Central memory CD8-positive, alpha-beta T cell (primary cell): ENCODE results near the gene WNK1.
"Not testable (repeated sequence)": the region's sequence is repeated elsewhere in the genome, so short reads cannot be mapped to it uniquely, and the experiment has no call there.

Experiments used
- ATAC-seq: fragments of 150-1000 bp; cut with Tn5 transposase; replicated peaks from 2 replicates; pipeline ENCODE4 v1.10.0; 2022; ENCODE audit warnings: mild to moderate bottlenecking, moderate FRiP score, moderate number of reproducible peaks; ENCODE audit not compliant: poor library complexity, severe bottlenecking; ENCODE audit errors: extremely low read depth
- DNase-seq, 2 donors: peaks; one replicate each; pipeline ENCODE4 v3.0.0; 2021; ENCODE audit warnings: low spot score in 2 of 2
- H3K27ac Mint-ChIP-seq: one replicate; pipeline ENCODE4 v1.8.0; 2022; ENCODE audit warnings: low read depth, mild to moderate bottlenecking, moderate library complexity, mixed read lengths
- H3K27me3 Mint-ChIP-seq: one replicate; pipeline ENCODE4 v1.8.0; 2022; ENCODE audit warnings: mixed read lengths
- H3K36me3 Mint-ChIP-seq: one replicate; pipeline ENCODE4 v1.8.0; 2022; ENCODE audit warnings: mild to moderate bottlenecking, moderate library complexity, mixed read lengths; ENCODE audit not compliant: insufficient read depth
- H3K4me1 Mint-ChIP-seq: one replicate; pipeline ENCODE4 v1.8.0; 2022; ENCODE audit warnings: mixed read lengths
- H3K4me3 Mint-ChIP-seq: one replicate; pipeline ENCODE4 v1.8.0; 2022; ENCODE audit warnings: mild to moderate bottlenecking, moderate library complexity, mixed read lengths
- H3K9me3 Mint-ChIP-seq: one replicate; pipeline ENCODE4 v1.8.0; 2022; ENCODE audit warnings: mixed read lengths

Gene WNK1

GRCh38 chr12:793037-793436, 40.7 kb downstream of the WNK1 start:
- Mint-ChIP-seq H3K4me1 (peaks cover 83% of the 10 kb centered on the region), H3K27me3 (no peaks in the 10 kb centered on the region), H3K4me3 (no peak overlapping the region), H3K9me3 (no peaks in the 10 kb centered on the region), H3K36me3 (peaks cover 6% of the 10 kb centered on the region), H3K27ac (no peak overlapping the region)
- DNase-seq (no peak), ATAC-seq (no peak)

GRCh38 chr12:793711-794110, 41.3 kb downstream of the WNK1 start:
- Mint-ChIP-seq H3K27me3 (no peaks in the 10 kb centered on the region), H3K27ac (no peak overlapping the region), H3K4me3 (no peak overlapping the region), H3K4me1 (peaks cover 86% of the 10 kb centered on the region), H3K36me3 (peaks cover 6% of the 10 kb centered on the region), H3K9me3 (no peaks in the 10 kb centered on the region)
- ATAC-seq (no peak), DNase-seq (no peak)

GRCh38 chr12:795305-795704, 42.9 kb downstream of the WNK1 start:
- DNase-seq (no peak), ATAC-seq (peak; percentile 74)
- Mint-ChIP-seq H3K36me3 (peaks cover 7% of the 10 kb centered on the region), H3K4me1 (peaks cover 78% of the 10 kb centered on the region), H3K4me3 (peak overlapping the region; percentile 62), H3K27ac (peak overlapping the region; percentile 93), H3K9me3 (no peaks in the 10 kb centered on the region), H3K27me3 (no peaks in the 10 kb centered on the region)

- no peak overlapping the region for H3K4me3 Mint-ChIP-seq
- peaks cover 72% of the 10 kb centered on the region for H3K4me1 Mint-ChIP-seq
- no peaks in the 10 kb centered on the region for H3K27me3 Mint-ChIP-seq
- H3K9me3 Mint-ChIP-seq, result no peaks in the 10 kb centered on the region
- ATAC-seq (no peak), DNase-seq (no peak)
- H3K27ac Mint-ChIP-seq, result no peak overlapping the region
- H3K36me3 Mint-ChIP-seq, result peaks cover 6% of the 10 kb centered on the region
These were observed 48.0 kb downstream of the WNK1 start for GRCh38 chr12:800401-800800.

GRCh38 chr12:802242-803120, 50.1 kb downstream of the WNK1 start:
- Mint-ChIP-seq H3K36me3 (peaks cover 9% of the 10 kb centered on the region), H3K9me3 (no peaks in the 10 kb centered on the region), H3K4me3 (peak overlapping the region; percentile 9), H3K27me3 (no peaks in the 10 kb centered on the region), H3K4me1 (peaks cover 72% of the 10 kb centered on the region), H3K27ac (peak overlapping the region; percentile 83)
- ATAC-seq (no peak), DNase-seq (no peak)

GRCh38 chr12:805022-805632, 52.7 kb downstream of the WNK1 start:
- Mint-ChIP-seq H3K36me3 (peaks cover 8% of the 10 kb centered on the region), H3K4me3 (peak overlapping the region; percentile 55), H3K9me3 (no peaks in the 10 kb centered on the region), H3K4me1 (peaks cover 68% of the 10 kb centered on the region), H3K27ac (peak overlapping the region; percentile 80), H3K27me3 (no peaks in the 10 kb centered on the region)
- ATAC-seq (no peak), DNase-seq (no peak)

GRCh38 chr12:806200-806791, 53.9 kb downstream of the WNK1 start:
- Mint-ChIP-seq H3K4me1 (peaks cover 68% of the 10 kb centered on the region), H3K4me3 (peak overlapping the region; percentile 17), H3K36me3 (peaks cover 5% of the 10 kb centered on the region), H3K27ac (peak overlapping the region; percentile 45), H3K27me3 (no peaks in the 10 kb centered on the region), H3K9me3 (no peaks in the 10 kb centered on the region)
- DNase-seq (no peak), ATAC-seq (no peak)

- Mint-ChIP-seq H3K27ac (peak overlapping the region; percentile 45), H3K9me3 (no peaks in the 10 kb centered on the region), H3K4me3 (peak overlapping the region; percentile 17), H3K4me1 (peaks cover 70% of the 10 kb centered on the region), H3K36me3 (peaks cover 3% of the 10 kb centered on the region), H3K27me3 (no peaks in the 10 kb centered on the region)
- DNase-seq (no peak), ATAC-seq (peak; percentile 61)
These were observed 54.8 kb downstream of the WNK1 start for GRCh38 chr12:807041-807735.

- DNase-seq (no peak), ATAC-seq (no peak)
- Mint-ChIP-seq H3K27ac (peak overlapping the region; percentile 90), H3K4me3 (peak overlapping the region; percentile 68), H3K36me3 (peaks cover 17% of the 10 kb centered on the region), H3K27me3 (no peaks in the 10 kb centered on the region), H3K4me1 (peaks cover 61% of the 10 kb centered on the region), H3K9me3 (no peaks in the 10 kb centered on the region)
These were observed 57.7 kb downstream of the WNK1 start for GRCh38 chr12:810116-810515.

GRCh38 chr12:810671-811415, 58.5 kb downstream of the WNK1 start:
- Mint-ChIP-seq H3K9me3 (no peaks in the 10 kb centered on the region), H3K4me3 (peak overlapping the region; percentile 68), H3K4me1 (peaks cover 58% of the 10 kb centered on the region), H3K27ac (peak overlapping the region; percentile 90), H3K36me3 (peaks cover 17% of the 10 kb centered on the region), H3K27me3 (no peaks in the 10 kb centered on the region)
- ATAC-seq (peak; percentile 37), DNase-seq (no peak)

GRCh38 chr12:812950-813349, 60.6 kb downstream of the WNK1 start:
- Mint-ChIP-seq H3K9me3 (no peaks in the 10 kb centered on the region), H3K27ac (peak overlapping the region; percentile 87), H3K27me3 (no peaks in the 10 kb centered on the region), H3K36me3 (peaks cover 26% of the 10 kb centered on the region), H3K4me1 (peaks cover 52% of the 10 kb centered on the region), H3K4me3 (no peak overlapping the region)
- DNase-seq (no peak), ATAC-seq (no peak)

GRCh38 chr12:817456-817855, 65.1 kb downstream of the WNK1 start:
- not testable (repeated sequence) for H3K9me3 Mint-ChIP-seq, DNase-seq, ATAC-seq, H3K27me3 Mint-ChIP-seq, H3K4me3 Mint-ChIP-seq
- Mint-ChIP-seq H3K36me3 (peaks cover 26% of the 10 kb centered on the region), H3K27ac (peak overlapping the region; percentile 88), H3K4me1 (peaks cover 60% of the 10 kb centered on the region)
